Astrocyte (in vitro differentiated cells and primary cell): ENCODE measurements around the gene PAK6. TPM values are rescaled to one million over a fixed set of nuclear protein-coding genes. Genes with fewer than 3 reads are reported as not detected.

ENCODE experiments used
- DNase-seq: peaks from one replicate; pipeline ENCODE4 v3.0.0-alpha.2; 2010; ENCODE audit warnings: low read depth
- FAIRE-seq: peaks from 2 replicates; lab custom pipeline; 2011; peaks lifted over from hg19 to GRCh38; lab: Jason Lieb, UNC
- H2AFZ ChIP-seq: 2 replicates; pipeline ENCODE4 v1.6.0; 2012; ENCODE audit warnings: low read depth, low read length, inconsistent platforms
- H3K27ac ChIP-seq: 2 replicates; pipeline ENCODE4 v1.5.1; 2011; ENCODE audit warnings: low read depth, low read length, inconsistent platforms
- H3K27me3 ChIP-seq: 2 replicates; pipeline ENCODE4 v1.6.0; 2011; ENCODE audit warnings: low read length, inconsistent platforms; ENCODE audit not compliant: insufficient read depth
- H3K36me3 ChIP-seq: 2 replicates; pipeline ENCODE4 v1.5.1; 2011; ENCODE audit warnings: low read length, inconsistent platforms; ENCODE audit not compliant: insufficient read depth
- H3K4me1 ChIP-seq: 2 replicates; pipeline ENCODE4 v1.5.1; 2011; ENCODE audit warnings: low read length, inconsistent platforms; ENCODE audit not compliant: insufficient read depth
- H3K4me2 ChIP-seq: 2 replicates; pipeline ENCODE4 v1.6.0; 2012; ENCODE audit warnings: low read length, inconsistent platforms
- H3K4me3 ChIP-seq: 2 replicates; pipeline ENCODE4 v1.5.1; 2011; ENCODE audit warnings: low read depth, mild to moderate bottlenecking, low read length, inconsistent platforms; ENCODE audit not compliant: insufficient read depth
- H3K79me2 ChIP-seq: 2 replicates; pipeline ENCODE4 v1.6.0; 2012; ENCODE audit warnings: mild to moderate bottlenecking, low read length, inconsistent platforms; ENCODE audit not compliant: insufficient read depth
- H3K9ac ChIP-seq: 2 replicates; pipeline ENCODE4 v1.6.0; 2012; ENCODE audit warnings: mild to moderate bottlenecking, low read length, inconsistent platforms
- H3K9me3 ChIP-seq: 2 replicates; pipeline ENCODE4 v1.5.1; 2012; ENCODE audit warnings: low read depth, mild to moderate bottlenecking, low read length, inconsistent platforms; ENCODE audit not compliant: insufficient read depth
- H4K20me1 ChIP-seq: 2 replicates; pipeline ENCODE4 v1.6.0; 2012; ENCODE audit warnings: low read length, inconsistent platforms; ENCODE audit not compliant: insufficient read depth
- H3K27ac Mint-ChIP-seq: one replicate; pipeline ENCODE4 v1.8.0; 2021; ENCODE audit warnings: mild to moderate bottlenecking, mixed read lengths; ENCODE audit not compliant: unreplicated experiment
- H3K27me3 Mint-ChIP-seq: one replicate; pipeline ENCODE4 v1.8.0; 2021; ENCODE audit warnings: low read depth, mixed read lengths; ENCODE audit not compliant: unreplicated experiment
- H3K36me3 Mint-ChIP-seq: one replicate; pipeline ENCODE4 v1.8.0; 2021; ENCODE audit warnings: low read depth, mixed read lengths; ENCODE audit not compliant: unreplicated experiment
- H3K4me1 Mint-ChIP-seq: one replicate; pipeline ENCODE4 v1.8.0; 2021; ENCODE audit warnings: low read depth, mixed read lengths; ENCODE audit not compliant: unreplicated experiment
- H3K4me3 Mint-ChIP-seq: one replicate; pipeline ENCODE4 v1.8.0; 2021; ENCODE audit warnings: mild to moderate bottlenecking, moderate library complexity, mixed read lengths; ENCODE audit not compliant: unreplicated experiment
- H3K9me3 Mint-ChIP-seq: one replicate; pipeline ENCODE4 v1.8.0; 2021; ENCODE audit warnings: mild to moderate bottlenecking, mixed read lengths; ENCODE audit not compliant: unreplicated experiment
- CTCF ChIP-seq: IDR thresholded peaks from 2 replicates; pipeline ENCODE4 v1.5.1; 2011; ENCODE audit warnings: low read depth, mild to moderate bottlenecking, inconsistent platforms, low read length, moderate library complexity; ENCODE audit not compliant: insufficient read depth
- EZH2 ChIP-seq: IDR thresholded peaks from 2 replicates; pipeline ENCODE4 v1.6.1; 2012; ENCODE audit warnings: mild to moderate bottlenecking, low read length, inconsistent platforms; ENCODE audit not compliant: insufficient read depth
- total RNA-seq: library from RNA; stranded (reverse); gene quantifications from 2 replicates; pipeline ENCODE4 v1.2.1, GENCODE V29; 2021

PAK6 gene
- total RNA-seq, 1 donor from 2014 or later: 1.1 TPM

GRCh38 chr15:40255033-40255432 lies 16.2 kb downstream of the PAK6 start:
- H3K9me3 Mint-ChIP-seq: no peaks in the 10 kb centered on the region
- H3K79me2 ChIP-seq: no peaks in the 10 kb centered on the region

GRCh38 chr15:40256638-40257235 lies 17.9 kb downstream of the PAK6 start:
- H3K27me3 Mint-ChIP-seq: peaks cover 27% of the 10 kb centered on the region
- peaks cover 27% of the 10 kb centered on the region for H3K4me1 Mint-ChIP-seq
- peaks cover 44% of the 10 kb centered on the region for H3K4me1 ChIP-seq
- H3K27ac Mint-ChIP-seq: peak overlapping the region; percentile 68
- no peak for TF ChIP-seq CTCF
- no peak for TF ChIP-seq EZH2
- no peak for FAIRE-seq
- H3K27ac ChIP-seq: peak overlapping the region; percentile 28
- no peaks in the 10 kb centered on the region for H3K9me3 Mint-ChIP-seq
- no peaks in the 10 kb centered on the region for H3K9me3 ChIP-seq
- peaks cover 27% of the 10 kb centered on the region for H3K27me3 ChIP-seq
- peak overlapping the region; percentile 43 for H2AFZ ChIP-seq
- H3K4me2 ChIP-seq: peak overlapping the region; percentile 0
- H3K4me3 Mint-ChIP-seq: peak overlapping the region; percentile 50
- H3K36me3 Mint-ChIP-seq: no peaks in the 10 kb centered on the region
- no peaks in the 10 kb centered on the region for H4K20me1 ChIP-seq
- H3K4me3 ChIP-seq: no peak overlapping the region
- DNase-seq: peak; percentile 60
- H3K79me2 ChIP-seq: no peaks in the 10 kb centered on the region
- no peaks in the 10 kb centered on the region for H3K36me3 ChIP-seq
- H3K9ac ChIP-seq: no peak overlapping the region

More at GRCh38 chr15:40255033-40255432, 16.2 kb downstream of the PAK6 start:
- Mint-ChIP-seq H3K27ac (no peak overlapping the region), H3K27me3 (peaks cover 36% of the 10 kb centered on the region), H3K4me3 (no peak overlapping the region), H3K4me1 (peaks cover 27% of the 10 kb centered on the region), H3K36me3 (no peaks in the 10 kb centered on the region)
- Histone ChIP-seq H3K36me3 (no peaks in the 10 kb centered on the region), H3K4me1 (peaks cover 44% of the 10 kb centered on the region), H3K9ac (no peak overlapping the region), H3K27me3 (peaks cover 31% of the 10 kb centered on the region), H3K4me2 (no peak overlapping the region), H3K9me3 (no peaks in the 10 kb centered on the region), H3K27ac (no peak overlapping the region), H3K4me3 (no peak overlapping the region), H4K20me1 (no peaks in the 10 kb centered on the region), H2AFZ (no peak overlapping the region)
- DNase-seq: no peak
- TF ChIP-seq CTCF (no peak), EZH2 (no peak)
- FAIRE-seq: no peak
